Central memory CD8-positive, alpha-beta T cell (primary cell): ENCODE measurements around the gene RAD51B.

ENCODE experiments used
- ATAC-seq: fragments of 150-1000 bp; cut with Tn5 transposase; replicated peaks from 2 replicates; pipeline ENCODE4 v1.10.0; 2022; ENCODE audit warnings: mild to moderate bottlenecking, moderate FRiP score, moderate number of reproducible peaks; ENCODE audit not compliant: poor library complexity, severe bottlenecking; ENCODE audit errors: extremely low read depth
- DNase-seq, 2 donors: peaks; one replicate each; pipeline ENCODE4 v3.0.0; 2021; ENCODE audit warnings: low spot score in 2 of 2
- H3K27ac Mint-ChIP-seq: one replicate; pipeline ENCODE4 v1.8.0; 2022; ENCODE audit warnings: low read depth, mild to moderate bottlenecking, moderate library complexity, mixed read lengths
- H3K27me3 Mint-ChIP-seq: one replicate; pipeline ENCODE4 v1.8.0; 2022; ENCODE audit warnings: mixed read lengths
- H3K36me3 Mint-ChIP-seq: one replicate; pipeline ENCODE4 v1.8.0; 2022; ENCODE audit warnings: mild to moderate bottlenecking, moderate library complexity, mixed read lengths; ENCODE audit not compliant: insufficient read depth
- H3K4me1 Mint-ChIP-seq: one replicate; pipeline ENCODE4 v1.8.0; 2022; ENCODE audit warnings: mixed read lengths
- H3K4me3 Mint-ChIP-seq: one replicate; pipeline ENCODE4 v1.8.0; 2022; ENCODE audit warnings: mild to moderate bottlenecking, moderate library complexity, mixed read lengths
- H3K9me3 Mint-ChIP-seq: one replicate; pipeline ENCODE4 v1.8.0; 2022; ENCODE audit warnings: mixed read lengths

Gene RAD51B

DNA sequence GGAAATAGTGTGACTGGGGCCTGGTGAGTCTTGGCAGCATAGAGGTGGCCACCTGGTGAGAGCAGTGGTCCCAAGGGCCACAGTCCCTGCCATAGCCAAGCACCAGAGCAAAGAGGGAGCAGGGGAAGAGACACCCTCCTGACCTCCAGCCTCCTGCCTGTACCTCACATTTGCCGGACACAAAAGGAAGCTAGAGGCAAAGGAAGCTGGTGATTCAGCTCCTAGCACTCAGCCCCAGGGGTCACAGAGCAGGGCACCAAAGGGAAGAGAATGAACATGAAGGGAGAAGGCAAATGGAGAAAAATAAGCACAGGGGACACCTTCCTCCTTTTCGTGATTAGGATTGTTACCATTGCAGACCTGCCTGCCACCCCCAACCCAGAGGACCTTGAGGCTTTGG lies 756.5 kb downstream of the RAD51B start:
- no peak overlapping the region for H3K4me3 Mint-ChIP-seq
- ATAC-seq (no peak), DNase-seq (no peak)
- no peaks in the 10 kb centered on the region for H3K36me3 Mint-ChIP-seq
- no peaks in the 10 kb centered on the region for H3K27me3 Mint-ChIP-seq
- no peaks in the 10 kb centered on the region for H3K9me3 Mint-ChIP-seq
- H3K4me1 Mint-ChIP-seq: peaks cover 4% of the 10 kb centered on the region
- no peak overlapping the region for H3K27ac Mint-ChIP-seq

DNA sequence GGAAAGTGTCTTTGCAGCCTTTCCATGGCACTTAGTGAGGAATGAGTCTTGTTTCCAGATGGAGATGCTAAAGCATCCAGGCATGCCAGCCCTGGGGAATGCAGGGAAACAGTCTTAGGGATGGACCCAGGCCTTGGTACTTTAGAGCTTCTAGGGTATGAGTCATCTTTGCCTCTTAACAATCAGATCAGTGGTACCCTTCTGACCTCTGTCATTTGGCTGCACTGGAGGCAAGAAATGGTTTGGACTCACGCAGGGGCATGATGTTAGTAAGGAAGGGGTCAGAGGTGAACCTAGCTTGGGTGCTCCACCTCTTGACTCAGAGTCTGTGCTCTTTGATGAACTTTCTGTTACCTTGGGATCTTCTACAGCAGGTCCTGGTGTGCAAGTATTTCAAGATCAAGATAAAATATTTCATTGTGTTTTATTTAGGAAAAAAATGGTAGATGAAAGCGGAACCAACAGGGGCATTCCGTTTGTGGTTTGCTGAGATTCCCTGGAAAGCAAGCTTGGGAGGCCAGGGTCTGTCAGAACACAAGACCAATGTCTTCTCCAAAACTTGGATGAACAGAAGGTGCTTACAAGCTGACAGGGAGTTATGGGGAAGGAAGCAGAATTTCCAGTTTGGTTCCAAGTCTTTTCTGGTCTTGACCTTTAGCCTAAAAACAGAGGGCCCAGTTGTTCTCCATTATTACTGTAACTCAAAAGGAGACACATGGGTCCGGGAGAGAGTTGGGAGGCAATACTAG lies 757.1 kb downstream of the RAD51B start:
- Mint-ChIP-seq H3K4me1 (peaks cover 4% of the 10 kb centered on the region), H3K36me3 (no peaks in the 10 kb centered on the region), H3K4me3 (no peak overlapping the region), H3K9me3 (no peaks in the 10 kb centered on the region), H3K27me3 (no peaks in the 10 kb centered on the region), H3K27ac (no peak overlapping the region)
- ATAC-seq: no peak
- DNase-seq: no peak

DNA sequence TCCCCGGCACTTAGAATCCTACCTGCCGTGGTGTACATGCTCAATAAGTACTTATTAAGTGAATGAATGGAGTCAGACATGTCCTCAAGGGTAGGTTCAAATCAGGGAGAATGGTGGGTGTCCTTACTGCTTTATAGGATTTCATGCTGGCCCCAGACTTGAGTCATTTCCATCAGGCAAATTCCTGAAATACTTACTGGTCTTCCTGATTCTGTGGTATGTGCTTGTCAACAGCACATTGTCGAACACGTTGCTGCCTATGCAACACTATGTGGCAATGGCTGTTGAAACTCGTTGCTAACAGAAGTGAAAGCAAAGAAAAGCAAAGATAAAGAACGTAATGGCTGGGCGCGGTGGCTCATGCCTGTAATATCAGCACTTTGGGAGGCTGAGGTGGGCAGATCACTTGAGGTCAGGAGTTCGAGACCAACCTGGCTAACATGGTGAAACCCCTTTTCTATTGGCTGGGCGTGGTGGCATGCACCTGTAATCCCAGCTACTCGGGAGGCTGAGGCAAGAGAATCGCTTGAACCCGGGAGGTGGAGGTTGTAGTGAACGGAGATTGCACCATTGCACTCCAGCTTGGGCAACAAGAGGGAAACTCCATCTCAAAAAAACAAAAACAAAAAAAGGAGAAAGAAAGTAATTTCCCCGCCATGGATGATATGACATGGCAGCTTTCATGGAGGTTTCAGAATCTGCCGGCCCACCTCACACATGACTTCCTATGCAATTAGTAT lies 758.4 kb downstream of the RAD51B start:
- Mint-ChIP-seq H3K4me3 (no peak overlapping the region), H3K27me3 (no peaks in the 10 kb centered on the region), H3K4me1 (no peaks in the 10 kb centered on the region), H3K9me3 (no peaks in the 10 kb centered on the region), H3K36me3 (no peaks in the 10 kb centered on the region), H3K27ac (no peak overlapping the region)
- DNase-seq (no peak), ATAC-seq (no peak)

DNA sequence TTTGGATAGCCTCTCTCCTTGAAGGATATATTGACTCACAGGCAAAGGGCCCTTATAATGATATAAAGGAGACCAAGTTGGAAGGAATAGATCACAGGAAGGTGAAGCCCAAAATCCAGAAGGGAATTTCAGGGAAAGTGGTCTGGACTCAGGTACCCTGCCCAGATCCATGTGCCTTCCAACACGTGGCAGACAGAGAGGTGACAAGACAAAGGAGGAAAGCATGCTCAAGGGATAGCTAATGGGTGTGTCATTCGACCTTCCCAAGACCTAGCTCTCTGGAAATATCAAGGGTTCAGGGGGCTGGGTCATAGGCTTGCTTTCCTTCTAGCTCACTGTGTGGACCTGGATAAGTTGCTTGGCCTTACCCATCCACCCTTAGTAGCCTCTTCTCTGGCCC lies 759.0 kb downstream of the RAD51B start:
- Mint-ChIP-seq H3K27me3 (no peaks in the 10 kb centered on the region), H3K27ac (no peak overlapping the region), H3K4me3 (no peak overlapping the region), H3K4me1 (no peaks in the 10 kb centered on the region), H3K9me3 (no peaks in the 10 kb centered on the region), H3K36me3 (no peaks in the 10 kb centered on the region)
- DNase-seq (no peak), ATAC-seq (no peak)

DNA sequence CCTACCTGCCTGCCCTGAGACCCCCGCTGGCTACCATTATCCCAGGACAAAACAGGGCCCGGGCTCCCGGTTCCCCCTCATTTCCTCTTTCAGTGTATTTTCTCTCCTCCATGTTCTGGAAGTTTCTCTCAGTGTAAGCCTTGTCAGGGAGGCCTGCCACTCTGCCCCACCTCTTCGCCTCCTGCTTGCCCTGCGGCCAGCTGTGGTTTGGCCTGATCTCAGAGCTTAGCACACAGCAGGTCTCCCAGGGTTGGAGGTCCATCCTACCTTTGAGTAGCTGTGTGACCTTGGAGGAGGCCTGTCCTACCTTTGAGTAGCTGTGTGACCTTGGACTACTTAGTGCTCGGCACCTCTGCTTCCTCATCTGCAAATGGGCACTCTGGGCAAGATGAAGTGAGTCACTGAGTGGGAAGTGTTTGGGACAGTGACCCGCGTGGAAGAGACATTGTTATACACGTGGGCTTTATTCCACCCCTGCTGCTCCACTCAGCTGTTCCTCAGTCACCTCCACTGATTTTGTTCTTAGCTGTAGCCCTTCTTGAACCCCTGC lies 760.6 kb downstream of the RAD51B start:
- no peaks in the 10 kb centered on the region for H3K9me3 Mint-ChIP-seq
- no peaks in the 10 kb centered on the region for H3K36me3 Mint-ChIP-seq

DNA sequence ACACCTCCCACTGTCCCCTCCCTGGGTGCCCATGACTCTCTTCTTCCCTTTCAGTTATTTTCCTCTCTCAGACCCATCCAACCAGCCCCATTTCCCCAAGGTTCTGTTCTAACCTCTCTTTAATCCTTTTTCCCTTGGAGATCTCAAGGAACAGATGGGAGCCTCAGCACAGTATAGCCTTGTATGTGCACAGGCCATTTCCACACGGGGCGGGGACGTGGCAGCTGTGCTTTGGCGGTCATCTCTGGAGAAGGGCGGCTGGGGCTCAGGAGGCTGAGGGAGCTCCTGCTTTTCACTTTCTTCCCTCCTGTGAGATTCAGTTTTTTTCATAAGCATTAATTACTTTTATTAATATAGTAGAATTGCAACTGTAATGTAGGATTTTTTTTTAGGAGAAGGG lies 761.1 kb downstream of the RAD51B start:
- H3K4me3 Mint-ChIP-seq: no peak overlapping the region
- no peak for ATAC-seq

More for the DNA sequence above, 760.6 kb downstream of the RAD51B start:
- no peak overlapping the region for H3K4me3 Mint-ChIP-seq
- H3K4me1 Mint-ChIP-seq: no peaks in the 10 kb centered on the region
- ATAC-seq (no peak), DNase-seq (no peak)
- no peaks in the 10 kb centered on the region for H3K27me3 Mint-ChIP-seq
- no peak overlapping the region for H3K27ac Mint-ChIP-seq

DNA sequence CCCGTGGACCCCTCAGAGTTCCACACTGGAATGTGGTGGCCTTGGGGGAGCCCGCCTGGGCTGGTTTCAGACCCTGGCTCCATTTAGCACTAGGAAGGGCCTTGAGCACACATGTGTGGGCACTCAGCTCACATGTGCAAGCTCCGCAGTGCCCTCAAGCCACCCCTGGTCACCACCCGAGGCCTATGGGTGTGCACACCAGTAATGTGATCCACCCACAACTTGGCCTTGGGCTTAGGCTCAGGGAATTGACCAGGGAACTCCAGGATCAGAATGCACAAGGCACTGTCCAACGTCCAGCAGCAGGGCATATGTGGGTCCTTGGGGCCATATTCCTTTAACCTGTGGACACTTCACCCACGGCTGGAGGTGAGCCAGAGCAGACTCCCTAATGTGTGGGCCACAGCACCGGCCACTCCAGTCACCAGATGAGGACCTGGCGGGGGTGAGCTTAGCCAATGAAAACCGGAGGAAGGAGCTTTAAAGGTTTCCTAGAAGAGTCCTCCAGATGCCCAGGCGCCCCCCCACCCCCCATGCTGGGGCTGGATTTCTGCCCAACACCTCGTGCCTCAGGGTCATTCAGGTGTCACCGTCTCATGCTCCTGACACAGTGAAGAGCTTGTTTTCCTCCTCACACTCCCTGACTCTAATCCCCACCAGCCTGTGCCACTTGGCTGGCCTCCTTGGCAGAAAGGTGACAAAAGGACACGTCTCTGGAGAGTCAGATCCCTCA lies 764.1 kb downstream of the RAD51B start:
- ATAC-seq (no peak), DNase-seq (no peak)
- Mint-ChIP-seq H3K36me3 (no peaks in the 10 kb centered on the region), H3K4me3 (no peak overlapping the region), H3K4me1 (no peaks in the 10 kb centered on the region), H3K9me3 (no peaks in the 10 kb centered on the region), H3K27me3 (no peaks in the 10 kb centered on the region), H3K27ac (no peak overlapping the region)

More for the DNA sequence above, 761.1 kb downstream of the RAD51B start:
- no peaks in the 10 kb centered on the region for H3K36me3 Mint-ChIP-seq
- H3K27ac Mint-ChIP-seq: no peak overlapping the region
- no peaks in the 10 kb centered on the region for H3K9me3 Mint-ChIP-seq
- no peak for DNase-seq
- H3K27me3 Mint-ChIP-seq: no peaks in the 10 kb centered on the region
- H3K4me1 Mint-ChIP-seq: no peaks in the 10 kb centered on the region

DNA sequence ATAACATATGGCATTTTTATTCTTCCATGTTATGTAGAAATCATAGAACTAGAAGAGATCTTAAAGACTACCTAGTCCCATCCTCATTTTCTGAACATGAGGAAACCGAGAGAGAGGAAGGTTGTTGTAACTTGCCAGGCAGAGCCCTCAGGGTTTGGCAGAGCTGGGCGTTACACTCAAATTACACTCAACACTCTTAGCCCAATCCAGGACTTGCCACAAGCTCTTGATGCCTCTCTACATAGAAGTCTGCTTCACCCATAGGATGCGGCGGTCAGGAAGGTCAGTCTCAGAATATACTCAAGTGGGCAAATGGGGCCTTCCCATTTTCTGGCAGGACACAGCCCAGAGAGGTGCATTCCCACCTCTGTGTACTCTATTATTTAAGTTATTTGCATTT lies 765.2 kb downstream of the RAD51B start:
- H3K4me3 Mint-ChIP-seq: no peak overlapping the region
- ATAC-seq (no peak), DNase-seq (no peak)
- no peaks in the 10 kb centered on the region for H3K36me3 Mint-ChIP-seq
- H3K4me1 Mint-ChIP-seq: no peaks in the 10 kb centered on the region
- H3K27me3 Mint-ChIP-seq: no peaks in the 10 kb centered on the region
- H3K27ac Mint-ChIP-seq: no peak overlapping the region
- no peaks in the 10 kb centered on the region for H3K9me3 Mint-ChIP-seq

DNA sequence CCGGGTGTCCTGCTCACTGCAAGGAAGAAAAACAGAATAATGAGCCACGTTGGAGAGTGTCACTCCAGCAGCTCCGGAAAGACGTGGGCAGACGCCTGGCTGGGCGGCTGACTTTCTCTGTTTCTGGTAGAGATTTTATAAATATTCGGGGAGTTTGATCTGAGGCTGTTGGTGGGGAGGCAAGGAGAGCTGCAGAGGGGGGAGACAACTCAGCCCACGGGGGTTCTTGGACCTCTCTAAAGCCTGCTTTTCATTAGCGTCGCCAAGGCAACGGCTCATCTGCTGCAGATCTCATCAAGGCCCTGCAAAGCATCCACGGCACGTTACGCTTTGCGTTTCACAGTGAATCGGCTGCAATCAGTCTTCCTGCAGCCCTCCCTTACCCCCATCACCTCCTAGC lies 766.1 kb downstream of the RAD51B start:
- H3K36me3 Mint-ChIP-seq: no peaks in the 10 kb centered on the region
- H3K9me3 Mint-ChIP-seq: no peaks in the 10 kb centered on the region
- no peak overlapping the region for H3K4me3 Mint-ChIP-seq
- H3K4me1 Mint-ChIP-seq: no peaks in the 10 kb centered on the region
- ATAC-seq (no peak), DNase-seq (no peak)
- no peaks in the 10 kb centered on the region for H3K27me3 Mint-ChIP-seq
- no peak overlapping the region for H3K27ac Mint-ChIP-seq

DNA sequence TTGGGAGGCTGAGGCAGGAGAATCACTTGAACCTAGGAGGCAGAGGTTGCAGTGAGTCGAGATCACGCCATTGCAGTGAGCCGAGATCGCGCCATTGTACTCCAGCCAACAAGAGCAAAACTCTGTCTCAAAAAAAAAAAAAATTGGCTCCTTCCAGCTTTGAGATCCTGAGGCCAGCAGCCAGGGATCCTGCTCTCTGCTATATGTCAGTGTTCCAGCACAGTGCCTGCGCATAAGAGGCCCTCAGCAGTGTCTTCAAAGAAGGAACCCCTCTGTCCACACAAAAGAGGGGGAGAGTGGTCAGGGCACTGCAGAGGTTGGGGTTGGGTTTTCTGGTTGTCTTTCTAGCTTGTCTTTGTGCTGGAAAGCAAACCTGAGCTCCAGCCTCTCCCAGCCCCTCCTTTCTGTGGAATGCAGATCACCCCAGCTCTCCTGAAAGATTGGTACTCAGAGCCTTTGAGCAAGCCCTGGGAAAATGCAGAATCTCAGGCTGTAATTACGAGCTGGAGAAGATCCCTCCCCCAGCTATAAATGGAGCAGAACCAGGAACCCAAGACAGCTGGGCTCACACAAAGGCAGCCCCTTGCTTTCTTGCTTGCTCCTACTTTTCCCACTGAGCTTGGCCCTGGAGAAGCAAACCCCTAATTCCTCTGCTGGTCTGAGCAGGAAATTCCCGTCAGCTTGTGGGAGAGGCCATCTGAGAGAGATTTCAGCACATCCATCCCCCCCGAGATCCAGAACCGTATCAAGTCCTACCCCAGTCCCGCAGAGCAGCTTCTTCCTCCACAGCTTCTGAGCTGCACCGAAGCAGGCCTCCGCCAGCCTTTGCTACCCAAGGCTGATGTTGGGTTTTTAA lies 767.5 kb downstream of the RAD51B start:
- Mint-ChIP-seq H3K27me3 (no peaks in the 10 kb centered on the region), H3K4me3 (no peak overlapping the region), H3K36me3 (no peaks in the 10 kb centered on the region), H3K4me1 (no peaks in the 10 kb centered on the region), H3K9me3 (no peaks in the 10 kb centered on the region), H3K27ac (no peak overlapping the region)
- ATAC-seq (no peak), DNase-seq (no peak)

DNA sequence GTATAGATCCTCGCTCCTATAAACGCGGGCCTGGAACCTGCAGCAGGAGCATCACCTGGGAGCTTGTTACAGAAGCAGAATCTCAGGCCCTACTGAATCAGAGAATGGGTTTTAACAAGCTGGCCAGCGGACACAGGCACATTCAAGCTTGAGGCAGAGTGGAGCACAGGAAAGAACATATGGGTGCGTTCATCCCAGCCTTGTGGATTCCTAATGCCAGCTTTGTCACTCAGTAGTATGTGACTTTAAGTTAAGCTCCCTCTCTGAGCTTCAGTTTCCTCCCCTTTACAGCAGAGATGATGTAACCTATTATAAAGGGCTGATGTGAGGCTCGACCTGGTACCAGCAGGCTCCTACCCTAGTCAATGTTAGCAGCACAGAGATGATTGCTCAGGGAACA lies 768.4 kb downstream of the RAD51B start:
- no peak overlapping the region for H3K4me3 Mint-ChIP-seq
- H3K9me3 Mint-ChIP-seq: no peaks in the 10 kb centered on the region
- H3K27ac Mint-ChIP-seq: no peak overlapping the region
- no peaks in the 10 kb centered on the region for H3K4me1 Mint-ChIP-seq
- ATAC-seq (no peak), DNase-seq (no peak)
- H3K36me3 Mint-ChIP-seq: no peaks in the 10 kb centered on the region
- H3K27me3 Mint-ChIP-seq: no peaks in the 10 kb centered on the region
